Measurements from ENCODE around the gene CLDN4.

- TF ChIP-seq POLR2A (IDR thresholded peaks at IDR 0.05; ENCODE audit: low read depth, low read length), result no peak
- no peak for TF ChIP-seq TAF1 (IDR thresholded peaks at IDR 0.05; ENCODE audit: low read depth, low read length)
- TF ChIP-seq POLR2AphosphoS5 (IDR thresholded peaks at IDR 0.05; ENCODE audit: low read depth, low read length), result no peak
- TF ChIP-seq PAX5 (IDR thresholded peaks at IDR 0.05; ENCODE audit: insufficient read depth, low read length, severe bottlenecking), result no peak
Measured at GRCh38 chr7:73812996-73813395, 17.8 kb upstream of the CLDN4 start.
